Measurements from ENCODE around the gene KIF22. TPM values are rescaled to one million over a fixed set of nuclear protein-coding genes. Genes with fewer than 3 reads are reported as not detected.

KIF22 gene
- total and polyA plus RNA-seq, 2 donors (not counting 1 experiment from before 2014, with no cell fraction given), result 12.3 to 17.7 TPM

GRCh38 chr16:29844575-29845331 is 54.2 kb downstream of the KIF22 start:
- peaks cover 61% of the 10 kb centered on the region for H3K36me3 ChIP-seq (ENCODE audit: control insufficient read depth, insufficient read depth, low read length)

GRCh38 chr16:29845656-29846055 is 55.1 kb downstream of the KIF22 start:
- H3K36me3 ChIP-seq (ENCODE audit: control insufficient read depth, insufficient read depth, low read length), result peaks cover 57% of the 10 kb centered on the region
- H3K4me2 ChIP-seq (ENCODE audit: extremely low read depth, insufficient read depth, low read length), result no peak overlapping the region
- no peak overlapping the region for H3K27ac ChIP-seq (ENCODE audit: insufficient read depth, low read length)
- no peaks in the 10 kb centered on the region for H3K9me3 ChIP-seq (ENCODE audit: control insufficient read depth, insufficient read depth, low read depth, low read length)
- no peak overlapping the region for H2AFZ ChIP-seq (ENCODE audit: low read length)
- no peaks in the 10 kb centered on the region for H3K79me2 ChIP-seq (ENCODE audit: control insufficient read depth, insufficient read depth, low read length)
- H3K27me3 ChIP-seq (ENCODE audit: control insufficient read depth, insufficient read depth, low read length), result no peaks in the 10 kb centered on the region
- H3K9ac ChIP-seq (ENCODE audit: insufficient read depth, low read length), result no peak overlapping the region
- DNase-seq (ENCODE audit: low read depth in 2 of 2), result no peak
- TF ChIP-seq EZH2 (IDR thresholded peaks at IDR 0.05; ENCODE audit: low read length, missing control alignments) (no peak), CTCF (conservative IDR thresholded peaks at IDR 0.05 in 1 of 2, IDR thresholded peaks at IDR 0.05 in 1 of 2; ENCODE audit: low read depth in 1 of 2, low read length in 2 of 2) (no peak)
- H3K4me3 ChIP-seq (replicated peaks in 1 of 4; ENCODE audit: control extremely low read depth in 1 of 4, insufficient read depth in 1 of 4, low read depth in 3 of 4, low read length in 4 of 4), result no peak overlapping the region
- H3K4me1 ChIP-seq (ENCODE audit: control insufficient read depth, extremely low read depth, insufficient read depth, low read length), result no peaks in the 10 kb centered on the region
- H4K20me1 ChIP-seq (ENCODE audit: control insufficient read depth, extremely low read depth, insufficient read depth, low read length), result no peaks in the 10 kb centered on the region

More at GRCh38 chr16:29844575-29845331, 54.2 kb downstream of the KIF22 start:
- no peak for TF ChIP-seq CTCF (conservative IDR thresholded peaks at IDR 0.05 in 1 of 2, IDR thresholded peaks at IDR 0.05 in 1 of 2; ENCODE audit: low read depth in 1 of 2, low read length in 2 of 2)
- Histone ChIP-seq H3K4me1 (ENCODE audit: control insufficient read depth, extremely low read depth, insufficient read depth, low read length) (no peaks in the 10 kb centered on the region), H3K27ac (ENCODE audit: insufficient read depth, low read length) (no peak overlapping the region), H3K4me3 (replicated peaks in 1 of 4; ENCODE audit: control extremely low read depth in 1 of 4, insufficient read depth in 1 of 4, low read depth in 3 of 4, low read length in 4 of 4) (no peak overlapping the region), H3K79me2 (ENCODE audit: control insufficient read depth, insufficient read depth, low read length) (no peaks in the 10 kb centered on the region), H3K9ac (ENCODE audit: insufficient read depth, low read length) (no peak overlapping the region), H3K4me2 (ENCODE audit: extremely low read depth, insufficient read depth, low read length) (no peak overlapping the region), H3K27me3 (ENCODE audit: control insufficient read depth, insufficient read depth, low read length) (no peaks in the 10 kb centered on the region), H3K9me3 (ENCODE audit: control insufficient read depth, insufficient read depth, low read depth, low read length) (no peaks in the 10 kb centered on the region), H4K20me1 (ENCODE audit: control insufficient read depth, extremely low read depth, insufficient read depth, low read length) (no peaks in the 10 kb centered on the region), H2AFZ (ENCODE audit: low read length) (no peak overlapping the region)
- DNase-seq (ENCODE audit: low read depth in 2 of 2), result peak in 1 of 2 donors; percentile 47

GRCh38 chr16:29848420-29849297 is 58.1 kb downstream of the KIF22 start:
- no peak overlapping the region for H3K27ac ChIP-seq (ENCODE audit: insufficient read depth, low read length)
- H2AFZ ChIP-seq (ENCODE audit: low read length), result no peak overlapping the region
- no peak overlapping the region for H3K4me2 ChIP-seq (ENCODE audit: extremely low read depth, insufficient read depth, low read length)
- H3K36me3 ChIP-seq (ENCODE audit: control insufficient read depth, insufficient read depth, low read length), result peaks cover 40% of the 10 kb centered on the region
- H4K20me1 ChIP-seq (ENCODE audit: control insufficient read depth, extremely low read depth, insufficient read depth, low read length), result no peaks in the 10 kb centered on the region
- no peaks in the 10 kb centered on the region for H3K9me3 ChIP-seq (ENCODE audit: control insufficient read depth, insufficient read depth, low read depth, low read length)
- no peak overlapping the region for H3K4me3 ChIP-seq (replicated peaks in 1 of 4; ENCODE audit: control extremely low read depth in 1 of 4, insufficient read depth in 1 of 4, low read depth in 3 of 4, low read length in 4 of 4)
- no peaks in the 10 kb centered on the region for H3K27me3 ChIP-seq (ENCODE audit: control insufficient read depth, insufficient read depth, low read length)
- H3K9ac ChIP-seq (ENCODE audit: insufficient read depth, low read length), result no peak overlapping the region
- TF ChIP-seq CTCF (conservative IDR thresholded peaks at IDR 0.05 in 1 of 2, IDR thresholded peaks at IDR 0.05 in 1 of 2; ENCODE audit: low read depth in 1 of 2, low read length in 2 of 2) (peak; percentile 86 to 94), EZH2 (IDR thresholded peaks at IDR 0.05; ENCODE audit: low read length, missing control alignments) (no peak)
- no peaks in the 10 kb centered on the region for H3K79me2 ChIP-seq (ENCODE audit: control insufficient read depth, insufficient read depth, low read length)
- DNase-seq (ENCODE audit: low read depth in 2 of 2), result peak; percentile 39 to 70
- H3K4me1 ChIP-seq (ENCODE audit: control insufficient read depth, extremely low read depth, insufficient read depth, low read length), result no peaks in the 10 kb centered on the region

Data from fibroblast of lung (primary cell).